ENCODE measurements around the gene CELA1.

GRCh38 chr12:51368640-51369517 is 22.4 kb upstream of the CELA1 start:
- TF ChIP-seq POLR2A (IDR thresholded peaks at IDR 0.05; ENCODE audit: low read depth, low read length) (peak; percentile 64; the same call in 1 of the 2 replicates), POLR2AphosphoS5 (IDR thresholded peaks at IDR 0.05; ENCODE audit: low read depth, low read length) (peak; percentile 66; the same call in 1 of the 2 replicates)
